Lower lobe of right lung (tissue), 2 donors: Measurements from ENCODE around the gene FBXW7. TPM values are rescaled to one million over a fixed set of nuclear protein-coding genes. Genes with fewer than 3 reads are reported as not detected.

Source experiments
- ATAC-seq, 2 donors: fragments of 200-7000 bp; cut with Tn5 transposase; one replicate each; pipeline ENCODE4 v1.9.1; 2020 to 2022; ENCODE audit warnings: mild to moderate bottlenecking in 2 of 2, moderate library complexity in 2 of 2
- DNase-seq: peaks from one replicate; pipeline ENCODE4 v3.0.0-alpha.2; 2020
- H3K27ac ChIP-seq: fragments of 200-600 bp; one replicate; pipeline ENCODE4 v1.8.0; 2022
- H3K27me3 ChIP-seq: fragments of 200-600 bp; one replicate; pipeline ENCODE4 v1.8.0; 2022; ENCODE audit warnings: low read depth
- H3K36me3 ChIP-seq: fragments of 200-600 bp; one replicate; pipeline ENCODE4 v1.8.0; 2022; ENCODE audit warnings: mild to moderate bottlenecking
- H3K4me1 ChIP-seq: fragments of 200-600 bp; one replicate; pipeline ENCODE4 v1.8.0; 2022
- H3K4me3 ChIP-seq: fragments of 200-600 bp; one replicate; pipeline ENCODE4 v1.8.0; 2022; ENCODE audit warnings: mild to moderate bottlenecking
- H3K9me3 ChIP-seq: fragments of 200-600 bp; one replicate; pipeline ENCODE4 v1.8.0; 2022
- CTCF ChIP-seq: fragments of 200-600 bp; IDR thresholded peaks from one replicate; pipeline ENCODE4 v1.8.0; 2022; ENCODE audit warnings: antibody characterized with exemption, mild to moderate bottlenecking
- intact Hi-C: fragments of 100-400 bp; cut with DNase I; formaldehyde crosslinking; loops from one replicate; pipeline ENCODE4 v1.11.0; 2022
- total RNA-seq: library from RNA; stranded (reverse); fragmentation: NEBNext Ultra II Directional; extraction: Animal tissue kit (Norgen Biotek cat#: 25700); gene quantifications from one replicate; pipeline ENCODE4 v1.2.1, GENCODE V29; 2021
- donor health status: DM: no; HTN: yes; CAD: no; lungs with severe emphysema.

FBXW7 gene
- total RNA-seq, 1 donor from 2014 or later: 39.6 TPM

DNA sequence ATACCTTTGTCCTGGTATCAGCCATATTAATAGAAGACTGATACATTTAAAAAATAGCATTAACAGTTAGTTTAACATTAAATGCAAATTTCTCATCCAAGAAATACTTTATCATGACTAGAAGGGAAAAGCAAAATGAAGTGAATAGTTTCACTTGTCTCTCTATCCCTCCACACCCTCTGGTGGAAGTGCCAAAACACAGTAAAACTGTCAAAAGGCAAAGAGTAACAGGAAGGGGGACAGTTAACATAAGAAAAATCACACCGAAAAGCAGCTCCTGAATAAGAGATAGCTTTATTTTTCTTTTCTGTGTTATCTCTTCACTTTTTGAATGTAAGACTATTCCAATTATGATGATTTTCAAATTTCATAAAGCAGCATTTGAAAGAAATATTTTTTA, 187.2 kb downstream of the FBXW7 start:
- intact Hi-C loops: no loop called here
- Histone ChIP-seq H3K4me1 (no peaks in the 10 kb centered on the region), H3K4me3 (no peak overlapping the region), H3K27ac (no peak overlapping the region), H3K36me3 (peaks cover 15% of the 10 kb centered on the region), H3K27me3 (no peaks in the 10 kb centered on the region), H3K9me3 (no peaks in the 10 kb centered on the region)
- DNase-seq (no peak), ATAC-seq (no peak)
- TF ChIP-seq CTCF: no peak

GRCh38 chr4:152346979-152347378, 188.9 kb downstream of the FBXW7 start:
- ATAC-seq (no peak), DNase-seq (no peak)
- Histone ChIP-seq H3K9me3 (no peaks in the 10 kb centered on the region), H3K36me3 (peaks cover 18% of the 10 kb centered on the region), H3K4me1 (no peaks in the 10 kb centered on the region), H3K27me3 (no peaks in the 10 kb centered on the region), H3K27ac (no peak overlapping the region), H3K4me3 (no peak overlapping the region)
- intact Hi-C loops: no loop called here
- no peak for TF ChIP-seq CTCF

- Histone ChIP-seq H3K27me3 (no peaks in the 10 kb centered on the region), H3K36me3 (peaks cover 19% of the 10 kb centered on the region), H3K27ac (no peak overlapping the region), H3K4me3 (no peak overlapping the region), H3K4me1 (no peaks in the 10 kb centered on the region), H3K9me3 (no peaks in the 10 kb centered on the region)
- DNase-seq (no peak), ATAC-seq (no peak)
- no peak for TF ChIP-seq CTCF
- intact Hi-C loops: no loop called here
Observed at GRCh38 chr4:152346526-152346925, 189.4 kb downstream of the FBXW7 start.

DNA sequence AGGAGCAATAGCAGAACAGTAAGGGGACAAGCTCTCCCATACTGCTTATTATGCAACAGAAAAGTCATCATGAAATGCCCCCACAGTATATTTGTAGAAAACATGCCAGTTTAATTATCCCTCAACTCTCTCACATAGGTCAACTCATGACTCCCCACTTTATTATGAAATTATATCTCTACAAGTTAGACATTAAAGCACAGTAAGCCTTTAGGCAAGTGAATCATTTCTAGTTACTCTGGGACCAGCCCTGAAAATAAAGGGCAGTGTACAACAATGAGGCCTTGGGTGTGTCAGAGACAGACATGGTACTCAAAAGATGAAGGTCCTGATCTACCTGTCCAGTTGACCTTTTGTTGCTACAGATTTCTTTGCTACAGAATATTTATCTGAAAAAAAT, 191.9 kb downstream of the FBXW7 start:
- Histone ChIP-seq H3K36me3 (peaks cover 19% of the 10 kb centered on the region), H3K4me3 (no peak overlapping the region), H3K4me1 (no peaks in the 10 kb centered on the region), H3K9me3 (no peaks in the 10 kb centered on the region), H3K27me3 (no peaks in the 10 kb centered on the region), H3K27ac (no peak overlapping the region)
- intact Hi-C loops: no loop called here
- TF ChIP-seq CTCF: no peak
- DNase-seq (no peak), ATAC-seq (no peak)

GRCh38 chr4:152342293-152342692, 193.6 kb downstream of the FBXW7 start:
- DNase-seq (no peak), ATAC-seq (no peak)
- intact Hi-C loops: no loop called here
- TF ChIP-seq CTCF: no peak
- Histone ChIP-seq H3K36me3 (peaks cover 25% of the 10 kb centered on the region), H3K9me3 (no peaks in the 10 kb centered on the region), H3K27ac (no peak overlapping the region), H3K27me3 (no peaks in the 10 kb centered on the region), H3K4me1 (no peaks in the 10 kb centered on the region), H3K4me3 (no peak overlapping the region)

DNA sequence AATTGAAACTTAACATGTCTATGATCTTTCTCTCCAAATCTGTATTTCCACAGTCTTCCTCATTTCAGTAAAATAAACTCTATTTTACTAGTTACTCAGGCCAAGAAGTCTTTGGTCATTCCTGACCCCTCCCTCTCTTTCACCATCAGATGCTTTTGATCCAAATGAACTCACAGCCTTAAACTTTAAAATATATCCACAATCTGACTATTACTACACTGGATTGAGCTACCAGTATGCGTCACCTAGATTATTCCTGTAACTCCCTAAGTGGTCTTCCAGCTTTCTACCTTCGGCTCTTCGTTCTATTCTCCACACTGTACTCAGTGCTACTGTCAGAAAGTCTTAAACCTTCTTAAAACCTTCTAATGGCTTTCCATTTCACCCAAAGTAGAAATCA, 195.1 kb downstream of the FBXW7 start:
- Histone ChIP-seq H3K4me1 (no peaks in the 10 kb centered on the region), H3K9me3 (no peaks in the 10 kb centered on the region), H3K27ac (no peak overlapping the region), H3K4me3 (no peak overlapping the region), H3K27me3 (no peaks in the 10 kb centered on the region), H3K36me3 (peaks cover 15% of the 10 kb centered on the region)
- TF ChIP-seq CTCF: no peak
- ATAC-seq: no peak
- no peak for DNase-seq
- intact Hi-C loops: no loop called here
